ENCODE measurements around the gene TMX2. TPM values are rescaled to one million over a fixed set of nuclear protein-coding genes. Genes with fewer than 3 reads are reported as not detected.
A peak's percentile ranks its signal among the peaks of the same experiment; 100 is the strongest.
"Not testable (repeated sequence)": the region's sequence is repeated elsewhere in the genome, so short reads cannot be mapped to it uniquely, and the experiment has no call there.

The TMX2 gene
- polyA plus RNA-seq, 3 donors: 111 to 116 (median 114) TPM

- DNase-seq (ENCODE audit: extremely low read depth in 1 of 11, low read depth in 9 of 11, low spot score in 4 of 11): no peak
Observed at GRCh38 chr11:57703341-57703740, 9.1 kb upstream of the TMX2 start.

DNA sequence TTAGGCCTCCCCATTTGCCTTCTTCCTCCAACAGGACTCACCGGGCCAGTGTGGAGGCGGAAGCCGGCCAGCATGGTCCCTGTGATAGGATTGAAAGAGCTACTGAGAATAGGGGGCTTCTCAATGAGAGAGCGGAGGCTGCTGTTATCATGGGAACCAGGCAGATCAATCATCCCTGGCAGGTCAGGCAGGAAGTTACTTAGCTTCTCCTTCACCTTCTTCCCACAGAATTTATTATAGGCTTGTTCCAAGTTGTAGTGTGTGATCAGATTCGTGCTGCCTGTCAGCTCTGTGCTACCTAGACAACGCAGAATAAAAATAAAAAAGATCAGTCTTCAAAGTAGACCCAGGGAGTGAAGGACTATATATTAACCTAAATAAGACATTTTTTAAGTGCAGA is 7.5 kb upstream of the TMX2 start:
- DNase-seq (ENCODE audit: extremely low read depth in 1 of 11, low read depth in 9 of 11, low spot score in 4 of 11): no peak

DNA sequence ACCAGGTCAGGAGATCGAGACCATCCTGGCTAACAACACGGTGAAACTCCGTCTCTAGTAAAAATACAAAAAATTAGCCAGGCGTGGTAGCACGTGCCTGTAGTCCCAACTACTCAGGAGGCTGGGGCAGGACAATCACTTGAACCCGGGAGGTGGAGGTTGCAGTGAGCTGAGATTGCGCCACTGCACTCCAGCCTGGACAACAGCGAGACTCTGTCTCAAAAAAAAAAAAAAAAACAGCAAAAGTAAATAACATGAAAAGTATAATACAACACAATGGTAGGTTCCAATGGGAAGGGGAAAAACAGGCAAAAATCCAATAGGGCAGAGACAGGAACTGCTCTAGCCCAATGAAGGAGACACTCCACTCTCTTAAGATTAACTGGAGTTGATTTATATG is 7.0 kb upstream of the TMX2 start:
- not testable (repeated sequence) for DNase-seq (ENCODE audit: extremely low read depth in 1 of 11, low read depth in 9 of 11, low spot score in 4 of 11)

- DNase-seq (ENCODE audit: extremely low read depth in 1 of 11, low read depth in 9 of 11, low spot score in 4 of 11): no peak
Observed at GRCh38 chr11:57709802-57710367, 2.5 kb upstream of the TMX2 start.

DNA sequence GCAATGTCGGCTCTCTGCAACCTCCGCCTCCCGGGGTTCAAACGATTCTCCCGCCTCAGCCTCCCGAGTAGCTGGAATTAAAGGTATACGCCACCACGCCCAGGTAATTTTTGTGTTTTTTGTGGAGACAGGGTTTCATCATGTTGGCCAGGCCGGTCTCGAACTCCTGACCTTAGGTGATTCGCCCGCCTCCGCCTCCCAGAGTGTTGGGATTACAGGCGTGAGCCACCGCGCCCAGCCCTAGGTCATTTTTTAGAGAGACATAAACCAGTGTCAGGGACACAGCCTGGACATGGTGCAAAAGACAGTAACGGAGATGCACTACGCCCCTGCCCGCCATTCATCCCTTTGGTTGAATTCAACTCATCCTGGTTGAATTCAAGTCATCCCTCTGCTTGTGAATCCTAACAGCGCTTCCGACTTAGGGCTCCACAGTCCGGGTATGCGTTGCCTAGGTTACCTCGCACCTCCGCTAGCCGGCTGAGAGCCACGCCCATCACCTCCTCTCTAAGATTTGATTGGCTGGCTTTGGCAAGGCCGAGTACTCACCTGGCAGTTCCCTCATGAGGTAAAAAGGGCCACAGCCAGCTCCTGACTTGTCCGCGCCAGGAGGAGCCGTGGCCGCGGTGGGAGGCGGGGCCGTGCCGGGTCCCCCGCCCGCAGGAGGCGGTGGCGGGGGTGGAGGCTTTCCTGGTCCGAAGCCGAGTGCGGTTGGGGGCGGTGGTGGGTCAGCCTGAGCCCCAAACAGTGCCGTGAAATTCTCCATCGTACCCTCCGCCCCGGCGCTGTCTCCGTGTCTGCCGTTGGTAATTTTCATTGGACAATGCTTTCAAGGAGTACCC is 758 bp upstream of the TMX2 start, which contains the start of gene MED19:
Gene MED19 (minus strand): TSS at position 802 of the 842 bp plus-strand sequence. CDS start 36 bp downstream, at position 766.
- peak; percentile 61 to 87 (median 73) for DNase-seq (ENCODE audit: extremely low read depth in 1 of 11, low read depth in 9 of 11, low spot score in 4 of 11)

DNA sequence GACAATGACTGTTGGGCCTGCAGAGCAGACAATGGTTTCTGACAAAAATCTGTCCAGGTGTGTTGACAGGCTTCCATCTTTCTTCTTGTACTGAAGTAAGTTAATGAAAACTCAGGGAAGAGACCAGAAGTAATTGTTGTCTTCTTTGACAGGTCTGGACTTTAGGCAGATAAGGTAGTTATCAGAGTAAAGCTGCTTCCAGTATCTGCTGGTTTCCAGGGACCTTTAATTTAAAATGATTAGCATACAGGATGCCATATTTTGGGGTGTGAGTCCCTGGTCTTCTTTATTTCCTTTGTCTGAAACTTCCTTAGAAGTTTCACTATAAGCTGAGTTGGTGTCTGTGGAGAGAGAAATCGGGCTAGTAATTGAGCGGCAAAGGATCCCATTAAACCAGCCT is 1.4 kb downstream of the TMX2 start:
- no peak for DNase-seq (ENCODE audit: extremely low read depth in 1 of 11, low read depth in 9 of 11, low spot score in 4 of 11)

DNA sequence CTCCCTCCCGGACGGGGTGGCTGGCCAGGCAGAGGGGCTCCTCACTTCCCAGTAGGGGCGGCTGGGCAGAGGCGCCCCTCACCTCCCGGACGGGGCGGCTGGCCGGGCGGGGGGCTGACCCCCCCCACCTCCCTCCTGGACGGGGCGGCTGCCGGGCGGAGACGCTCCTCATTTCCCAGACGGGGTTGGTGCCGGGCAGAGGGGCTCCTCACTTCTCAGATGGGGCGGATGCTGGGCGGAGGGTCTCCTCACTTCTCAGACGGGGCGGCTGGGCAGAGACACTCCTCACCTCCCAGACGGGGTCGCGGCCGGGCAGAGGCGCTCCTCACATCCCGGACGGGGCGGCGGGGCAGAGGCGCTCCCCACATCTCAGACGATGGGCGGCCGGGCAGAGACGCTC is 4.3 kb downstream of the TMX2 start:
- not testable (repeated sequence) for DNase-seq (ENCODE audit: extremely low read depth in 1 of 11, low read depth in 9 of 11, low spot score in 4 of 11)

DNA sequence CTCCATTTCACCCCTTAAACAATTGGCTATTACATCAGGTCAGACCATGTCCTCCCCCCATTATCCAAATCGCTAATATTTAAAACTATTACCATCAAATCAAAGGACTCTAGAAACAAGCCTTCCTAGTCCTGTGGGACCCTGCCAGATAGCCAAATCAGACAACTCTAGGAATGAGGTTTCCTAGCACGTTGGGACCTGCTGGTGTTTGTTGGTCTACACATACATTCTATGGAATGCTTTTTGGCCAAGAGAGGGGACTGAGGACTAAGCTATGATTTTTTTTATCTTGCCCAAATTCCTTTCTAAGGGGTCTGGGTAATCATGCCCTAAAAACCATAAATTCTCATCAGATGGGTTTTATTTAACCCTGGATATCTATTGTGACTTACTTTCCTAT is 14.8 kb downstream of the TMX2 start:
- DNase-seq (ENCODE audit: extremely low read depth in 1 of 11, low read depth in 9 of 11, low spot score in 4 of 11): no peak

DNA sequence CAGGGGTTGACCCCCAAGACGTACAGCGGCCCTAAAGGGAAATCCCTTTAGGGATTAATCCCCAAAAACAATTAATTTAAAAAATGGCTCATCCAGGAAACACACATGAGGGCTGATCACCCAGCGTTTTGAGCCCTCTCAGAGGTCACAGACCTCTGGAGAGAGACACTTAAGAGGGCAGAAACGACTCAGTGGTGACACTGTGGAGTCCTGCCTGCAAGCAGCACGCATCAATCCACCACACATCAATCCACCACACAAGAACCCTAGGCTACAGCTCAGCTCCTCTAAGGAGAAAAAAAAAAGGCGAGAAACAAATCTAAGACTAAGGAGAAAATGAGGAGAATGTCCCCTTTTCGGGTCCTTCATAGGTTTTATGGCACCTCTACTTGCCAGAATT is 16.4 kb downstream of the TMX2 start:
- DNase-seq (ENCODE audit: extremely low read depth in 1 of 11, low read depth in 9 of 11, low spot score in 4 of 11): no peak

DNA sequence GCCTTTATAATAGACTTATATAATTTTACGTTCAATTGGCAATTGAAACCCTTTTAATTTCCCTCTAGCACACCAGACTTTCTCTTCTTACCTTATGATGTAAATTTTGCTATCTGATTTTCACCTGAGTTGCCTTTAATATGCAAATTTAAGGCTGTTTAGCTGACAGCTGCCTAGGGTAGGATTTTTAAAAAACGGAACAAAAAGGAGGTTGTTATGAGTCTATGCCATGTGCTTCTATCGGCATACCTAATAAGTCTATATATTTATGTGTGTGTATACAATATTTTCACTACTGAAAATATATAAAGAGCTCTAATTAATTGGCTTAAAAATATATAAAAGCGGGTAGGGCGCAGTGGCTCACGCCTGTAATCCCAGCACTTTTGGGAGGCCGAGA is 17.1 kb downstream of the TMX2 start:
- no peak for DNase-seq (ENCODE audit: extremely low read depth in 1 of 11, low read depth in 9 of 11, low spot score in 4 of 11)

DNA sequence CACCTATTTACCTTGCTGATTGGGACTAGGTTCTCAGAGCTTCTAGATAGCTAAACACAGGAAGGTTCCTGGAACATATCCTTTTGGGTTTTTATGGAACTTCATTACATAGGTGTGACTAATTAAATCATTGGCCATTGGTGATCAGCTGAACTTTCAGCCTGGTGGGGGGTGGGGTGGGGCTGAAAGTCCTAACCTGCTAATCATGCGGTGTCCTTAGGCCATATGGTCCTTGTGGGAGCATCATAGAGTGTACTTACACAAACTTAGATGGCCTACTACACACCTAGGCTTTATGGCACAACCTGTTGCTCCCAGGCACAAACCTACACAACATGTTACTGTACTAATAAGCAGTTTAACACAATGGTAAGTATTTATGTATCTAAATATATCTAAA is 20.3 kb downstream of the TMX2 start:
- no peak for DNase-seq (ENCODE audit: extremely low read depth in 1 of 11, low read depth in 9 of 11, low spot score in 4 of 11)

- DNase-seq (ENCODE audit: extremely low read depth in 1 of 11, low read depth in 9 of 11, low spot score in 4 of 11): no peak
Observed at GRCh38 chr11:57735619-57736298, 23.4 kb downstream of the TMX2 start.

- DNase-seq (ENCODE audit: extremely low read depth in 1 of 11, low read depth in 9 of 11, low spot score in 4 of 11): peak; percentile 89 to 97 (median 94)
Observed at GRCh38 chr11:57741132-57742086, 29.0 kb downstream of the TMX2 start, which contains the start of gene SELENOH. Gene SELENOH, plus strand, starts transcription at chr11:57741491. Its CDS starts 105 bp downstream, at chr11:57741596.

DNA sequence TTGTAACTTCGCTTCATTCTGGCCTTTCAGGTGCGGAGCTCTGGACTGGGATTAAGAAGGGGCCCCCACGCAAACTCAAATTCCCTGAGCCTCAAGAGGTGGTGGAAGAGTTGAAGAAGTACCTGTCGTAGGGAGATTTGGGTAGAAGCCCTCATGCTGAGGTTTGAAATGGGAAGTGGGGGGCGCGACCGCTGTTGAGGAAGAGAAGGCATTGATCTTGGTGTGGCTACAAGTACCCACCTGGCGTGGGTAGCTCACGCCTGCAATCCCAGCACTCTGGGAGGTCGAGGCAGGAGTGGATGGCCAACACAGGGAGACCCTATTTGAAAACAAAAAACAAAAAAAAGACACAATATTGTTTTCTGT is 29.7 kb downstream of the TMX2 start:
- no peak for DNase-seq (ENCODE audit: extremely low read depth in 1 of 11, low read depth in 9 of 11, low spot score in 4 of 11)

DNA sequence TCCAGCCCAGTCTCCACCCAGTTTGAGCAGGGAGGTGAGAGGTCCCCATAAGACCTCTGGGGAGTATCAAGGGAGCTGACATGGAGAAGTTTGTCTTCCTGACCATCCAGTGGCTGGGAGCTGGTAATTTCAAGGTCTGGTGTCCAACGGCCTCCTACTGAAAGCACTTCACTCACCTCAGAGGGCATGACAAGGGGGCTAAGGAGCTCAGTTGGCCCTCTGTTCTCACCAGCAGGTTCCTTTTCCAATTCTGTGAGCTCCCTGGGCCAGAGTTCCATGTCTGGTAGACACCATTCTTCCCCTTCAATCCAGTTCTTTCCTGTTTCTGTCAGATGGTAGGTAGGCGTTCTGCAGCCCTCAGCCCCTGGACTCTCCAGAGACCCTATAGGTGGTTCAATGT is 32.0 kb downstream of the TMX2 start:
- DNase-seq (ENCODE audit: extremely low read depth in 1 of 11, low read depth in 9 of 11, low spot score in 4 of 11): no peak

DNA sequence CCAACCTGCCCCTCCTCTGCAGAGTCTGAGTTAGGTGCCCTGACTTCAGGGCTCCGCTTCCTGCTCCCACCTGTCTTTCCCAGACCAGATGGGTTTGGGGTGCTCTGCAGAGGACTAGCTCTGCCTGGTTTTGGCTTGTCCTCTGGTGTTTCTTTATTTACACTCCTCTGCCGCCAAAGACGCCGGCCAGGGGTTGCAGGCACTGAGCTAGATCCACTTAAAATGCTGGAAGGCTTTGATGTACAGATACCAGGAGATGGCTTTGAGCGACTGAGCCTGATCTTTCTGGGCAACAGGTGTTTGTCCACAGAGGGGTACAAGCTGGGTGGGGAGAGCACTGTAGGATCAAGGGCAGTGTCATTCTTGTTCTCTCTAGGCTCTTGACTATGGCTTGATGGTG is 32.8 kb downstream of the TMX2 start:
- DNase-seq (ENCODE audit: extremely low read depth in 1 of 11, low read depth in 9 of 11, low spot score in 4 of 11): no peak

DNA sequence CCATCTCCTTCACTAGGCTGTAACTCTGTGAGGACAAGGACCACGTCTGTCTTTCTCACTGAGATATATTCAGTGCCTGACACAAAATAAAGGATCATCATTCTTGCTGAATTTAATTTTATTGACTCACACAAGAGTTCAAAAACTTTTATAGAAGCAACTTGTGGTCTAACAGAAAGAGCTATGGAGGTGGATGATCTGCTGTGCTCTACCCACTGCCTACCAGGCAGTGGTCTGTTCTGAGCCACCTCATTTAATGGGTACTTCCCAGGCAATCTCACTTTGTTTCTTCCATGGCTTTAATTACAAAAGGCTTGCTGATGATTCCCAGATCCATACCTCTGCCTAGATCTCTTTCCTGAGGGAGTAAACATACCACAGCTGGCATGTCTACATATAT is 34.5 kb downstream of the TMX2 start:
- no peak for DNase-seq (ENCODE audit: extremely low read depth in 1 of 11, low read depth in 9 of 11, low spot score in 4 of 11)

- no peak for DNase-seq (ENCODE audit: extremely low read depth in 1 of 11, low read depth in 9 of 11, low spot score in 4 of 11)
Observed at GRCh38 chr11:57751176-57751575, 38.8 kb downstream of the TMX2 start.

GRCh38 chr11:57751676-57752253 is 39.4 kb downstream of the TMX2 start, which contains the start of gene BTBD18:
Gene BTBD18, minus strand, starts transcription at chr11:57751819. Its CDS starts 631 bp downstream, at chr11:57751188.
- no peak for DNase-seq (ENCODE audit: extremely low read depth in 1 of 11, low read depth in 9 of 11, low spot score in 4 of 11)

All from renal cortex interstitium (tissue), 11 donors.